Brain pericyte (primary cell): ENCODE results near the gene NELFB.

Experiments
- DNase-seq: peaks from one replicate; pipeline ENCODE4 v3.0.0-alpha.2; 2012; ENCODE audit warnings: low read depth, low spot score

NELFB gene

DNA sequence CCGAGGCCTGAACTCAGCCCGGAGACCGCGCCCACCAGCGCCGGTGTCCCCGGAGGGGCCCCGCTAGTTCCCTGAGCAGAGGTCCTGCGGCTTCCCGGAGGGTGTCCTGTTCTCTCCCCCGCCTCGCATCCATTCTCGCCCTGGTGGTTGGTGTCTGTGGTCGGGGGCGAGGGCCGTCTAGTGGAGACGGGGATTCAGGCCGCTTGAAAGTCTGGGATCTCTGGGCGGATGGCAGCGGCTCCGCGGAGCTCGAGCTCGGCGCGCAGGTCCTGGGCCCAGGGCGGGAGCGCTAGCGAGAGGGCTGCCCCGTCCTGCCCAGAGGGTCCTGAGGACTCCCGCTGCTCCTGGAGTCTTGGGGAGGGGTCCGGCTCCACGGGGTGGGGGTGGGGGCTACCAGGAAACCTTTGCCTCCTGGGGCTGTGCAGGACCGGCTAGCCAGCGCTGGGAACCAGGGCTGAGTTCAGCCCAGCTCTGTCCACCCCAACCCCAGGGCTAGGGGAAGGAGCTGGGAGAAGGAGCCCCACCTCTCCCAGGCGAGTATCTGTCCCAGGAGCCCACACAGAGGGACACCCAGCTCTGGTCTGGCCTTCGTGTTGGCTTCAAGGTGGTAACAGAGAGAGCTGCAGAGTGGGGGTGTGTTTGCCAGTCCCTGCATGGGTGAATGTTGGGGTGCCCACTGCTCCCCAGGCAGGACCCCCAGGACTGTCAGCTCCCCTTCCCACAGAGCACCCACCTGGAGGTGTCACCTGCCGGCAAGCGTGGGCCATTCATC, 26.4 kb downstream of the NELFB start:
- DNase-seq: no peak

GRCh38 chr9:137286975-137287383, 31.9 kb downstream of the NELFB start:
- DNase-seq: no peak

GRCh38 chr9:137293094-137293481, 38.0 kb downstream of the NELFB start:
- DNase-seq: no peak

DNA sequence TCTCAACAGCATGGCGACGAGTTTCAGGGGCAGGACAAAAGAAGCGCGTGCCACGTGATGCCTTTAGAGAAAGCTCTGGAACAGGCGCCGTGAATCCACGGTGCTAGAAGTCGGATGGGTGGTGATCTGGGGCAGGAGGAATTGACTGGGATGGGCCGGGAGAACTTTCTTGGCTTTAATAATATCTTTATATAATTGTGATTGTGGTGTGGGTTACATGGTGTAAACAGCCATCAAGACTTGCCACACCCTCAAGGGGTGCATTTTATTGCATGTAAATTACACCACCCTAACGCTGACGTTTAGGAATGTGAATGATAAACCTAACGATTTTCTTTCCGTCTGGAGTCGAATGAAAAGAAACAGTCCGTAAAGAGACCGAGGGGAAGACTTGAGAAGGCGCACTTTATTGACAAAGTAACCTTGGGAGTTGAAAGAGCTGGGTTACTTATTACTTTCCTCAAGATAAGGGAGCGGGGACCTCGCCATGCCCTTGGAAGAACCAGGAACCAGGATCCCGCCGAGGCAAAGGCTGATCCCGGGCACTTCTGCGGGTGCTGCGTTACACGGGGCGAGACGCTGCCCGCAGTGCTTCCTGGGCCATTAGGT, 38.5 kb downstream of the NELFB start:
- no peak for DNase-seq

GRCh38 chr9:137294091-137294680, 39.1 kb downstream of the NELFB start:
- DNase-seq: no peak

GRCh38 chr9:137294681-137295237, 39.6 kb downstream of the NELFB start:
- no peak for DNase-seq

GRCh38 chr9:137295238-137295811, 40.2 kb downstream of the NELFB start:
- DNase-seq: no peak

- no peak for DNase-seq
Observed at GRCh38 chr9:137295849-137296669, 40.9 kb downstream of the NELFB start.

DNA sequence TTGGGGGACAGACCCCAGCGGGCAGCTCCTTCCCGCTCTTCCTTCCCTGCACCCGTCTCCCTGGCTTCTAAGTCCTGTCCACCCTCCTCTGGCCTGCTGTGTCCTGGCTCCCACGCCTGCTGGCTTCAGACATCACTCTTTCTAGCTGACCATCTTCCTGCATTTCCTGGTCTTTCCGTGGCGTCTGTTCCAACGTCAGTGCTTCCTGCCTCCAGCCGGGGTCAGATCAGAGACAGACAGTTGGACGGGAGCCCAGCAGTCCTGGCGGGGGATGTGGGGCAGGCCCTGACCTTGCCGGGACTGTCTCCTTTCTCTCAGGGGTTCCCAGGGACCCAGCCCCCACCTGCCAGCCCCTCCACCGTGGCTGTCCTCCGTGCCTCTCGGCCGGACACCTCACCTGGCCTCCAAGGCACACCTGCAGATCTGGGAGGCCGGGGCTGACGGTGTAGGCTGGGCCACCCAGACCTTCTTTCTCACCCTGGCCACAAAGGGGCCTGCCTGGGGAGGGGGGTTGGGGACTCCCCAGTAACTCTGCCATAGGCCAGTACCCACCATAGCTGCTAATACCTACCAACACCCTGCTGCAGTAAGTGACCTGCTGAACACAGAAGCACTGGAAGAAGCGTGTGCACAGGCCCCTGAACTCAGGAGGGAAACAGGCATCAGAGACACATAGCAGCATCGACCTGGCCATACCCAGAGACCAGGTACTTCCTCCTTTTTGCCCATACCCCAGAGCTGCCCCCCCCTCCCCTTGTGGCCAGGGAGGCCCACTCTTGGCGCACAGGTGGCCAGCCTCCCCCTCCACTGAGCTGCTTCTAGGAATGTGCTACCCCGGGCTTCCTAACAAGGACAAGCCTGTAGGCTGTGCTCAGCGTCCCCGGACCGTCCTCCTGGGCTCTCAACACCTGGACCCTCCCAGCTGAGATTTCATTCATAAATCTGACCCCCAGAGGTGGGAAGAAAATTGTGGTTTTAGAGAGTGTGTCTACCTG, 41.8 kb downstream of the NELFB start:
- DNase-seq: no peak

DNA sequence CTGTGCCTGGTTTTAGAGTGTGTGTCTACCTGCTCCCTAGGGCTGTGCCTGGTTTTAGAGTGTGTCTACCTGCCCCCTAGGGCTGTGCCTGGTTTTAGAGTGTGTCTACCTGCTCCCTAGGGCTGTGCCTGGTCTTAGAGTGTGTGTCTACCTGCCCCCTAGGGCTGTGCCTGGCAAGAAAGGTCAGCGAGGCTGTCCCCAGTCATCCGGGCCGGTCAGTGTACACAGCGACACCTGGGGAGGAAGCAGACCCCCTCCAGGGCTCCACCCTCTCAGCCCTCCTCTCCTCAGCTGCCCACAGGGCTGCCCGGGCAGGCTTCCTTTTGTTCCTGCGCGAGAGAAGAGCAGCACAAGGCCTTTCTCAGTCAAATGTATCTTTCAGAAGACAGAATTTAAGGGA, 42.8 kb downstream of the NELFB start:
- DNase-seq: no peak

DNA sequence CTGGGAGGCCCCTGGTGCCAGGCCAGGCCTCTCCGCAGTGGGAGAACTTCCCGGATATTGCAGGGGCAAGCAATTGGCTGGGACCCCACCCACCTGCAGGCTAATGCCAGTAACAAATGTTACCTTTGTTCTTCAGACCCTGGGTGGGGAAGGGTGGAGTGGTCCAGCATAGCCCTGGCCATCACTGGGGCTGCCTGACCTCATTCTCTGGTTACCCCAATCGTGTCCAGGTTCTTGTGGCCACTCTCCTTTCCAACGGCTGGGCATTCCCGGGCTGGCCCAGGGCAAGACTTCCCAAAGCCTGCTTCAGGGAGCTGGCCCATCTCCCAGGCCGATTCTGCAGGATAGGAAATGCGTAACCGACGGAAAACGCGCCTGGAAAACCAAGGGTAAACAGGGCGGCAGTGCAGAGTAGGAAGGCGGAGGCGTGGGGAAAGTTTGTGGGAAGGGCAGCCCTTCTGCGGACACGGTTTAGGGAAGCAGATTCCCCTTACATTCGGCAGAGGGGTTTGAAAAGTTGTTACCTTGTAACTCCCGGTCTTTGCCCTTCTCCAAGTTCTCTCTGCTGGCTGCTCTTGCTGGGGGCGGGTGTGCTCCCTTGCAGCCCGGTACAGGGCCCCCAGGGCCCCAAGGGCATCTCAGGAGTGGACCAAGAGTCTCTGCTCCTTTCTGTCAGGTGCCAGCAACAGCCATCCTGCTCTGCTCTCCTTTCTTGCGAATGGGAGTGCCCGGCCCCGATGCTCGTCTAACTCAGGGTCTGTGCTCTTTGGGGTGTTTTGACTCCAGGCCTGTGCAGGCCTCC, 43.5 kb downstream of the NELFB start:
- DNase-seq: no peak

DNA sequence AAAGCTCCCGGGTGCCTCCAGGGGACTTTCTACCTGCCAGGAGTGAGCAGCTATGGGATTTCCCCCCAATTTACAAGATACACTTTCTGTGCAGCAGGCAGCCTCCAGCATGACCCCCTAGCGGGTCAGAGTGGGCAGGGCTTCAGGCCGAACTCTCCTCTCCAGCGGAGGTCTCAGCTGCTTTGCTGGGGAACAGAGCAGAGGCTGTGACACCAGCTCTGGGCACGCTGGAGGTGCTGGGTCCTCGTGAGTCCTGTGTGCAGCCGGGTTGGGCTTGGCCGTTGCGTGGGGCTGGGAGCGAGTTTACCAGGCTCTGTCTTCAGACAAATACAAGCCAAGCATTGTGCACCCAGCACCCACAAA, 44.1 kb downstream of the NELFB start:
- DNase-seq: no peak

DNA sequence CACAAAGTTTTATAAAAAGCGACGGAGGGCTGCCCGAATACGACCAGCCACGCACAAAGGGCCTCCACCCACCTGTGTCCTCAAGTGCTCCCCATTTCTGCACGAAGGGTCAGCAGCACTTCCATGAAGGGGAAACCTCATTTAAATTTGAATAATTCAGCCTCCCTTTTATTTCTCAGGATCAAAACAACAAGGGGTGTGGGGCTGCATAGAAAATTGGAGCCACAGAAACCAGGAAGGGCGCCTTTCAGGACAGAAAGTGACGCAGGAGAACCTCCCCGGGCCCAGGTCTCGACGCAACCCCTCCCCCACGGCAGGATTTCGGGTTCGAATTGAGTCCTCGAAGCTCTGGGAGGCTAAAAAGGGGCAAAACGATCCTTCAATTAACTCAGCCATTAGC, 44.8 kb downstream of the NELFB start:
- no peak for DNase-seq

DNA sequence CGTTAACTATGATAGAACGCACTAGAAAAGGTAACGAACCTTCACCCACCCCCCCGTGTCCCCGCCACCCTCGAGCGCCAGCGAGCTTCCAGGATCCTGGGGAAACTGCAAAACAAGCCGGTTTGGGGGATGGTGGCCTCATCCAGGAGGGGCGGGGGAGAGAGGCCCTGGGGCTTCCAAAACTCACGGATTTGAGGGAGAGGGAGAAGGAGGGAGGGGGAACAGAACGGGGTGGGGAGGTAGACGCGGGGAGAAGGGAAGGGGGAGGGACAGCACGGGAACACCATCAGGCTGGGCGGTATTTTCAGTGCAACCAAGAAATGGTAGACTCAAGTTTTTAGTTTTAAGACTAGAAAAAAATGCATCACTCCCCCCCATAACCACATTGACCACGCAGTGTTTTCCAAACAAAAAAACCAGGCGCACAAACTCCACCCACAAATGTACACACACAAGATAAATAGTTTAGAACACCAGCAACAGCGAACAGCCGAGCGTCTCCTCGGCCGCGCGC, 45.5 kb downstream of the NELFB start:
- no peak for DNase-seq

- DNase-seq: no peak
Observed at GRCh38 chr9:137301081-137301947, 46.2 kb downstream of the NELFB start.

DNA sequence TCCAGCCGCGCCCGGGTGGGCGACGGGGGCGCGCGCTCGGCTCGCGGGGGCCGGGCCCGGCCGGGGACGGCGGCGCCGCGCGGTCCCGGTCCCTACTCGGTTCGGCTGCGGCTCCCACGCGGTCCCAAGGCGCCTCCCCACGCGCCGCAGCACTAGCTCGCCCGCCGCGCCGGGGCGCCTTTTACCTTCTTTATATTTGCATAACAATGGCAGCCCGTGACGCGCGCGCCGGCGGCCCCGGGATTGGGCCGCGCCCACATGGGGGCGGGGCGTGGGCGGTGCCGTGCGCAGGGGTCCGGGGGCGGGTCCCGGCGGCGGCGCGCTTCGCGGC, 47.0 kb downstream of the NELFB start, which contains the start of gene NRARP:
Gene NRARP, minus strand, starts transcription at position 154 of the 331 bp plus-strand sequence. CDS start 343 bp downstream, outside the sequence.
- no peak for DNase-seq

GRCh38 chr9:137302449-137303150, 47.5 kb downstream of the NELFB start:
- DNase-seq: no peak
